Neural progenitor cell (in vitro differentiated cells): ENCODE data around the gene IQGAP2. TPM values are rescaled to one million over a fixed set of nuclear protein-coding genes. Genes with fewer than 3 reads are reported as not detected.

ENCODE experiments used
- DNase-seq: peaks from one replicate; pipeline ENCODE4 v3.0.0-alpha.2; 2016; ENCODE audit warnings: low spot score
- H2AFZ ChIP-seq: fragments of 200-600 bp; sonication (generic); replicated peaks from 2 replicates; pipeline ENCODE4 v1.6.1; 2016; ENCODE audit warnings: antibody characterized with exemption
- H3F3A ChIP-seq: fragments of 200-600 bp; sonication (generic); 2 replicates; pipeline ENCODE4 v1.6.1; 2016; ENCODE audit warnings: antibody characterized with exemption, low read depth
- H3K27ac ChIP-seq: fragments of 200-600 bp; sonication (generic); 2 replicates; pipeline ENCODE4 v1.5.1; 2016; ENCODE audit warnings: mild to moderate bottlenecking
- H3K27me3 ChIP-seq: fragments of 200-600 bp; sonication (generic); 2 replicates; pipeline ENCODE4 v1.6.1; 2016; ENCODE audit warnings: mild to moderate bottlenecking, moderate library complexity
- H3K36me3 ChIP-seq: fragments of 200-600 bp; sonication (generic); 2 replicates; pipeline ENCODE4 v1.5.1; 2016
- H3K4me1 ChIP-seq: fragments of 200-600 bp; sonication (generic); 2 replicates; pipeline ENCODE4 v1.6.1; 2016; ENCODE audit warnings: mixed run types
- H3K4me2 ChIP-seq: fragments of 200-600 bp; sonication (generic); 2 replicates; pipeline ENCODE4 v1.6.1; 2016
- H3K4me3 ChIP-seq: fragments of 200-600 bp; sonication (generic); 2 replicates; pipeline ENCODE4 v1.5.1; 2016
- H3K79me2 ChIP-seq: fragments of 200-600 bp; sonication (generic); 2 replicates; pipeline ENCODE4 v1.6.1; 2016; ENCODE audit warnings: low read depth
- H3K9ac ChIP-seq: fragments of 200-600 bp; sonication (generic); 2 replicates; pipeline ENCODE4 v1.6.1; 2016
- H3K9me3 ChIP-seq: fragments of 200-600 bp; sonication (generic); 2 replicates; pipeline ENCODE4 v1.5.1; 2016; ENCODE audit warnings: low read depth
- H4K20me1 ChIP-seq: fragments of 200-600 bp; sonication (generic); 2 replicates; pipeline ENCODE4 v1.6.1; 2016; ENCODE audit warnings: low read depth
- H3K27ac Mint-ChIP-seq: 3 replicates; pipeline ENCODE4 v1.8.0; 2021; ENCODE audit warnings: mixed read lengths
- H3K27me3 Mint-ChIP-seq: 2 replicates; pipeline ENCODE4 v1.8.0; 2022; ENCODE audit warnings: low read depth, mild to moderate bottlenecking, inconsistent platforms, moderate library complexity, mixed read lengths; ENCODE audit not compliant: insufficient read depth
- H3K36me3 Mint-ChIP-seq: 3 replicates; pipeline ENCODE4 v1.8.0; 2021; ENCODE audit warnings: mixed read lengths
- H3K4me1 Mint-ChIP-seq: 3 replicates; pipeline ENCODE4 v1.8.0; 2021; ENCODE audit warnings: mixed read lengths
- H3K4me3 Mint-ChIP-seq: 3 replicates; pipeline ENCODE4 v1.8.0; 2021; ENCODE audit warnings: mild to moderate bottlenecking, moderate library complexity, mixed read lengths
- H3K9me3 Mint-ChIP-seq: 3 replicates; pipeline ENCODE4 v1.8.0; 2020; ENCODE audit warnings: mixed read lengths
- EZH2 ChIP-seq: fragments of 200-600 bp; sonication (generic); IDR thresholded peaks from 2 replicates; pipeline ENCODE4 v1.6.1; 2017; ENCODE audit warnings: antibody characterized with exemption, mild to moderate bottlenecking, moderate library complexity
- EZH2phosphoT487 ChIP-seq: fragments of 200-600 bp; sonication (generic); IDR thresholded peaks from 2 replicates; pipeline ENCODE4 v1.6.1; 2017; ENCODE audit warnings: antibody characterized with exemption
- total RNA-seq: library from RNA; depleted of rRNA; stranded (reverse); fragments of >200 nt; gene quantifications from 2 replicates; pipeline ENCODE4 v1.2.3, GENCODE V29; 2015; ENCODE audit warnings: low replicate concordance
- TF ChIP-seq, protein P1 (sequence below): fragments of 200-600 bp; sonication (generic); IDR thresholded peaks from 2 replicates; pipeline ENCODE4 v1.5.1; 2017; ENCODE audit warnings: antibody characterized with exemption, mild to moderate bottlenecking

Gene IQGAP2
- total RNA-seq, 1 donor from 2014 or later = 37.7 TPM

DNA sequence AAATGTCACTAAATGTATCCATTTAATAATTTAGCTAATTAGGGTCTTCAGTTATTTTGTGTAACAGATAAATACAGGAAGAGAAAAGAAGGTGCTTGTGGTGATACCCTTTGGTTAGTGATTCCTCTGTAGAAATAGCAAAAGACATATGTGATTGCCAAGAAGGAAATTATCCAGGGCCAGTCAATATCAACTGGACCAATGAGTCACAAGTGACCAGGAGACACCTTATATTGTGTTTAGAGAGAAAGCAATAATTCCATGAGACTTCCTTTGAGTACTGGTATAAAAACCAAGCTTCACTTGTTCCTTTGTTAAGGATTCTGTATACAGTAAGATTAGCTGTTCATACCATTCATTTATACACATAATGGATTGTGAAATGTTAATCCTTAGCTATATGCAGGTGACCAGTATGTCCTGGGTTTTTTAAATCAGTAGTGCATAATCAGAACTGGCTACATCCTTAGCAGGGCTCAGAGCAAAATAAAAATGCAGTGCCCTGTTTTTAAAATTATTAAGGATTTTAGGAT is 301.1 kb downstream of the IQGAP2 start:
- Mint-ChIP-seq H3K36me3 (peaks cover 7% of the 10 kb centered on the region), H3K27ac (no peak overlapping the region), H3K27me3 (peaks cover 2% of the 10 kb centered on the region), H3K4me3 (no peak overlapping the region), H3K4me1 (peaks cover 3% of the 10 kb centered on the region), H3K9me3 (no peaks in the 10 kb centered on the region)
- Histone ChIP-seq H3K4me1 (peaks cover 14% of the 10 kb centered on the region), H3K36me3 (no peaks in the 10 kb centered on the region), H3K27ac (no peak overlapping the region), H3K4me2 (no peak overlapping the region), H3F3A (no peaks in the 10 kb centered on the region), H3K79me2 (no peaks in the 10 kb centered on the region), H3K9ac (no peak overlapping the region), H3K27me3 (no peaks in the 10 kb centered on the region), H3K4me3 (no peak overlapping the region), H3K9me3 (no peaks in the 10 kb centered on the region), H2AFZ (no peak overlapping the region), H4K20me1 (no peaks in the 10 kb centered on the region)
- TF ChIP-seq EZH2 = no peak
- TF ChIP-seq, protein P1, sequence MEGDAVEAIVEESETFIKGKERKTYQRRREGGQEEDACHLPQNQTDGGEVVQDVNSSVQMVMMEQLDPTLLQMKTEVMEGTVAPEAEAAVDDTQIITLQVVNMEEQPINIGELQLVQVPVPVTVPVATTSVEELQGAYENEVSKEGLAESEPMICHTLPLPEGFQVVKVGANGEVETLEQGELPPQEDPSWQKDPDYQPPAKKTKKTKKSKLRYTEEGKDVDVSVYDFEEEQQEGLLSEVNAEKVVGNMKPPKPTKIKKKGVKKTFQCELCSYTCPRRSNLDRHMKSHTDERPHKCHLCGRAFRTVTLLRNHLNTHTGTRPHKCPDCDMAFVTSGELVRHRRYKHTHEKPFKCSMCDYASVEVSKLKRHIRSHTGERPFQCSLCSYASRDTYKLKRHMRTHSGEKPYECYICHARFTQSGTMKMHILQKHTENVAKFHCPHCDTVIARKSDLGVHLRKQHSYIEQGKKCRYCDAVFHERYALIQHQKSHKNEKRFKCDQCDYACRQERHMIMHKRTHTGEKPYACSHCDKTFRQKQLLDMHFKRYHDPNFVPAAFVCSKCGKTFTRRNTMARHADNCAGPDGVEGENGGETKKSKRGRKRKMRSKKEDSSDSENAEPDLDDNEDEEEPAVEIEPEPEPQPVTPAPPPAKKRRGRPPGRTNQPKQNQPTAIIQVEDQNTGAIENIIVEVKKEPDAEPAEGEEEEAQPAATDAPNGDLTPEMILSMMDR = no peak
- no peak for TF ChIP-seq EZH2phosphoT487
- no peak for DNase-seq

DNA sequence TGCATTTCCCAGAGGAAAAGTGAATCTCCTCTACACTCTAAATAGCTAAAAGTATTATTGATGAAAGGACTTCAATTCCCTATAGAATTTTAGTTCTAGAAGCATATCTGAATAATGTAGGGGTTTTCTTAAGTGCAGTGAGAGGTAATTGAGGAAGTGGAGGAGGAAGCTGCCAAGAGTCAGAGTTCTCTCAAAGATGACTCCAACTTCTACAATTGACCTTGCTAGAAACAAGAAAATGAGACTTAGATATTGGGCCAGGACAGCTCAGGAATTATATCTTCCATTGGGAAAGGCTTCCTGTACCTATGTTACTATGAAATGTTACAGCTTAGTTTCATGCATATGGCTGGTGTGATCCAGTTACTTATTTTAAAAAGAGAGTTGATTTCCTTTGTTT is 302.5 kb downstream of the IQGAP2 start:
- Histone ChIP-seq H2AFZ (no peak overlapping the region), H3K9me3 (no peaks in the 10 kb centered on the region), H3F3A (no peaks in the 10 kb centered on the region), H3K36me3 (no peaks in the 10 kb centered on the region), H3K4me1 (peaks cover 17% of the 10 kb centered on the region), H3K4me2 (no peak overlapping the region), H3K27ac (no peak overlapping the region), H4K20me1 (no peaks in the 10 kb centered on the region), H3K4me3 (no peak overlapping the region), H3K9ac (no peak overlapping the region), H3K27me3 (no peaks in the 10 kb centered on the region), H3K79me2 (no peaks in the 10 kb centered on the region)
- H3K27ac Mint-ChIP-seq = no peak overlapping the region
- H3K9me3 Mint-ChIP-seq = no peaks in the 10 kb centered on the region
- peaks cover 3% of the 10 kb centered on the region for H3K4me1 Mint-ChIP-seq
- TF ChIP-seq EZH2phosphoT487 = no peak
- TF ChIP-seq EZH2 = no peak
- TF ChIP-seq, protein P1 = no peak
- peaks cover 7% of the 10 kb centered on the region for H3K36me3 Mint-ChIP-seq
- H3K27me3 Mint-ChIP-seq = peaks cover 2% of the 10 kb centered on the region
- no peak for DNase-seq
- H3K4me3 Mint-ChIP-seq = no peak overlapping the region

DNA sequence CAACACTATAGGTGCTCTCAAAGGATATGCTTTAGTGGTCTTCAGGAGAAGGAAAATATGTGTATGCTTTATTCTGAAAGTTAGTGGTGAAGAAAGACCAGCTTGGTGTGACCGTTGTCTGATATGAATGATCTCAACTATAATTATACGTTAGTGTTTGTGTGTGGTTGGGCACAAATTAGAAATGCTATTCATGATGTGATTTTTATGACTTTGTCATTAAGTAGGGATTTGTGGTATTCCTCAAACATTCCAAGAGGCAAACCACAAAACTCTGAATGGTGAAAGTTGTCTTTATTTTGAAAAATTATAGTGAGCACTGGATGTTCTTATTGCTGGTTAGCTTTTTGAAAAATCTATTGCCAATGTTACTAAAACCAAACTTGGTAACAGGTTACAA is 306.7 kb downstream of the IQGAP2 start:
- no peaks in the 10 kb centered on the region for H3K79me2 ChIP-seq
- Mint-ChIP-seq H3K27me3 (peaks cover 15% of the 10 kb centered on the region), H3K36me3 (no peaks in the 10 kb centered on the region), H3K27ac (no peak overlapping the region), H3K4me3 (no peak overlapping the region), H3K4me1 (peaks cover 3% of the 10 kb centered on the region), H3K9me3 (no peaks in the 10 kb centered on the region)
- no peak overlapping the region for H2AFZ ChIP-seq
- TF ChIP-seq, protein P1 = no peak
- TF ChIP-seq EZH2phosphoT487 (no peak), EZH2 (no peak)
- H3K4me1 ChIP-seq = peaks cover 13% of the 10 kb centered on the region
- H4K20me1 ChIP-seq = no peaks in the 10 kb centered on the region
- peaks cover 17% of the 10 kb centered on the region for H3K27me3 ChIP-seq
- H3K36me3 ChIP-seq = no peaks in the 10 kb centered on the region
- DNase-seq = no peak
- H3K9me3 ChIP-seq = no peaks in the 10 kb centered on the region
- no peak overlapping the region for H3K4me3 ChIP-seq
- no peaks in the 10 kb centered on the region for H3F3A ChIP-seq
- no peak overlapping the region for H3K9ac ChIP-seq
- H3K27ac ChIP-seq = no peak overlapping the region
- H3K4me2 ChIP-seq = no peak overlapping the region
